ENCODE data around the gene PRM1.

DNA sequence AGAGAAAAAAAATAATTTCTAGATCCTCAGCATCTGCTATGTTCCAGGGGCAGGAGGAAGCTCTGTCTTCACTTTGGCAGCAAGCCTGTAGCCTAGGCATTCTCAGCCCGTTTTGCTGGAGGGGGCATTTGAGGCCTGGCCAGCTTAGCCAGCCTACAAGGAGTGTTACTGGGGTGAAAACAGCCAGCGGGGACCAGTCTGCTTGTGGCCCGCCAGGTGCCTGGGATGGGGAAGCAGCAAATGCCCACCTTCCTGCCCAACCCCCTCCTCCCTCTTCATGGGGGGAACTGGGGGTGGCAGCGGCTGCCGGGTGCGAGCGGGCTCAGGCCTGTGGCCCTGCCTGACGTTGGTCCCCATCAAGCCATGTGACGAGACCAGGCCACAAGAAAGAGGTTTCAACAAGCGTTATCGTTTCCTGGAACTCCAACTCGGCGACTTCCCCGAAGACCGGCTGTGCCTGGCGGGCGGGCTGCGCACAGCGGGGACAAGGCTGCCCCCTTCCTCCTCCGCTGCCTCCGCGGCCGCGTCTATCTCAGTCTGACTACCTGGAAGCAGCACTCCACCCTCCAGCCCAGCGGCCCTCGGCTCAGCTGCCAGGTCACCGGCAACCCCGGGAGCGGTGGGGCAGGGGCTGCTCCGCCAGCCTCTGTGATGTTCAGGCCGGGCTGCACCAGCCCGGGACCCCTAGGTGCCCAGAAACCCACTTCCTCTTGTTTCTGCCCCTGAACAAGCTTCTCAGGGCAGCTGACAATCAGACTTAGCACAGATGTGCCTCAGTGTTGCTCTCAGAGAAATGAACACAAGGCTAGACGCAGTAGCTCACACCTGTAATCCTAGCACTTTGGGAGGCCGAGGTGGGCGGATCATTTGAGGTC is 48.0 kb downstream of the PRM1 start:
- TF ChIP-seq CTCF (IDR thresholded peaks at IDR 0.05), result no peak
- TF ChIP-seq POLR2A (IDR thresholded peaks at IDR 0.05), result no peak
- TF ChIP-seq POLR2AphosphoS5 (IDR thresholded peaks at IDR 0.05), result no peak
- TF ChIP-seq EP300 (IDR thresholded peaks at IDR 0.05), result no peak

Data from suprapubic skin (tissue), 4 donors.